ENCODE data around the gene RMC1. TPM values are rescaled to one million over a fixed set of nuclear protein-coding genes. Genes with fewer than 3 reads are reported as not detected.

The RMC1 gene
- total RNA-seq, 4 donors from 2014 or later: 18.1 to 25.1 (median 21.7) TPM

- H3K36me3 ChIP-seq: peaks cover 17 to 22% of the 10 kb centered on the region in 2 donors
- intact Hi-C loops (cut with DNase I): no loop called here
- TF ChIP-seq CTCF (IDR thresholded peaks at IDR 0.05): no peak
- no peak for TF ChIP-seq POLR2A (IDR thresholded peaks at IDR 0.05)
- peaks cover 0 to 11% of the 10 kb centered on the region in 2 donors for H3K4me1 ChIP-seq
- H3K27me3 ChIP-seq: no peaks in the 10 kb centered on the region
- H3K4me3 ChIP-seq (replicated peaks in 1 of 3): no peak overlapping the region
- H3K27ac ChIP-seq: no peak overlapping the region
- no peak for DNase-seq
- no peaks in the 10 kb centered on the region for H3K9me3 ChIP-seq
- whole genome bisulfite sequencing, 2 donors: 96 to 97% methylated on average over 1 of the region's 1 CpG
Measured at GRCh38 chr18:23512641-23513040, 9.3 kb downstream of the RMC1 start.

GRCh38 chr18:23515911-23516546, 12.7 kb downstream of the RMC1 start:
- 46 to 51% methylated on average over 17 of the region's 17 CpGs for WGBS, 2 donors
- Histone ChIP-seq H3K27me3 (no peaks in the 10 kb centered on the region), H3K27ac (no peak overlapping the region), H3K4me3 (replicated peaks in 1 of 3) (no peak overlapping the region), H3K4me1 (peaks cover 0 to 11% of the 10 kb centered on the region in 2 donors), H3K36me3 (peaks cover 23 to 32% of the 10 kb centered on the region in 2 donors), H3K9me3 (no peaks in the 10 kb centered on the region)
- DNase-seq: peak; percentile 68 to 74
- peak; percentile 62 to 84 (median 68) for TF ChIP-seq CTCF (IDR thresholded peaks at IDR 0.05)
- TF ChIP-seq POLR2A (IDR thresholded peaks at IDR 0.05): no peak
- intact Hi-C loops (cut with DNase I): loop anchor here (5.0 kb wide), 1 partner anchor 71 kb away; the partner anchor contains the start of gene NPC1

GRCh38 chr18:23519734-23520133, 16.4 kb downstream of the RMC1 start:
- no peak overlapping the region for H3K27ac ChIP-seq
- WGBS, 2 donors: 78 to 87% methylated on average over 4 of the region's 4 CpGs
- TF ChIP-seq POLR2A (IDR thresholded peaks at IDR 0.05) (no peak), CTCF (IDR thresholded peaks at IDR 0.05) (no peak)
- no peaks in the 10 kb centered on the region for H3K9me3 ChIP-seq
- H3K36me3 ChIP-seq: peaks cover 43 to 58% of the 10 kb centered on the region in 2 donors
- H3K4me3 ChIP-seq (replicated peaks in 1 of 3): no peak overlapping the region
- no peak for DNase-seq
- H3K27me3 ChIP-seq: no peaks in the 10 kb centered on the region
- intact Hi-C loops (cut with DNase I): loop anchor here (5.0 kb wide), 1 partner anchor 68 kb away; the partner anchor contains the start of gene NPC1
- peaks cover 0 to 11% of the 10 kb centered on the region in 2 donors for H3K4me1 ChIP-seq

- Histone ChIP-seq H3K27me3 (no peaks in the 10 kb centered on the region), H3K4me1 (no peaks in the 10 kb centered on the region), H3K4me3 (replicated peaks in 1 of 3) (no peak overlapping the region), H3K36me3 (peaks cover 55 to 69% of the 10 kb centered on the region in 2 donors), H3K9me3 (no peaks in the 10 kb centered on the region), H3K27ac (no peak overlapping the region)
- 86 to 87% methylated on average over 7 of the region's 7 CpGs for WGBS, 2 donors
- intact Hi-C loops (cut with DNase I): no loop called here
- no peak for DNase-seq
- no peak for TF ChIP-seq POLR2A (IDR thresholded peaks at IDR 0.05)
- TF ChIP-seq CTCF (IDR thresholded peaks at IDR 0.05): no peak
Measured at GRCh38 chr18:23521271-23521670, 18.0 kb downstream of the RMC1 start.

- WGBS, 2 donors: 74 to 85% methylated on average over 7 of the region's 7 CpGs
- Histone ChIP-seq H3K27ac (no peak overlapping the region), H3K27me3 (no peaks in the 10 kb centered on the region)
Measured at GRCh38 chr18:23521907-23522306, 18.6 kb downstream of the RMC1 start.

More at GRCh38 chr18:23521907-23522306, 18.6 kb downstream of the RMC1 start:
- Histone ChIP-seq H3K4me3 (replicated peaks in 1 of 3) (no peak overlapping the region), H3K4me1 (no peaks in the 10 kb centered on the region), H3K36me3 (peaks cover 61 to 75% of the 10 kb centered on the region in 2 donors), H3K9me3 (no peaks in the 10 kb centered on the region)
- DNase-seq: no peak
- TF ChIP-seq POLR2A (IDR thresholded peaks at IDR 0.05) (no peak), CTCF (IDR thresholded peaks at IDR 0.05) (no peak)
- intact Hi-C loops (cut with DNase I): no loop called here
